HG03066 (cell line): ENCODE data around the gene MORN4.

Source experiments
- ATAC-seq: cut with Tn5 transposase; IDR thresholded peaks from one replicate; pipeline ENCODE4 v1.9.1; 2021; ENCODE audit warnings: low read depth; ENCODE audit not compliant: unreplicated experiment

Gene MORN4

GRCh38 chr10:97575127-97575668, 58.1 kb downstream of the MORN4 start:
- ATAC-seq = no peak

- ATAC-seq = no peak
Observed at GRCh38 chr10:97574374-97575126, 58.8 kb downstream of the MORN4 start.

- no peak for ATAC-seq
Observed at GRCh38 chr10:97573672-97574071, 59.6 kb downstream of the MORN4 start.

- ATAC-seq = no peak
Observed at GRCh38 chr10:97573021-97573420, 60.3 kb downstream of the MORN4 start.

- peak; percentile 76 for ATAC-seq
Observed at GRCh38 chr10:97572214-97572989, 60.9 kb downstream of the MORN4 start, which contains the start of gene ANKRD2. TSS of gene ANKRD2 (plus strand) at chr10:97572779. CDS start at chr10:97572789, 10 bp downstream.

- ATAC-seq = no peak
Observed at GRCh38 chr10:97571622-97572021, 61.7 kb downstream of the MORN4 start.

- ATAC-seq = no peak
Observed at GRCh38 chr10:97570789-97571471, 62.4 kb downstream of the MORN4 start.

GRCh38 chr10:97570146-97570788, 63.0 kb downstream of the MORN4 start:
- no peak for ATAC-seq

- no peak for ATAC-seq
Observed at GRCh38 chr10:97567891-97568290, 65.4 kb downstream of the MORN4 start.

GRCh38 chr10:97566336-97566996, 66.8 kb downstream of the MORN4 start:
- ATAC-seq = no peak

- ATAC-seq = no peak
Observed at GRCh38 chr10:97564776-97565175, 68.5 kb downstream of the MORN4 start.
